KMS-11 (cell line): ENCODE data around the gene C1GALT1C1L.
A peak's percentile ranks its signal among the peaks of the same experiment; 100 is the strongest.
"Not testable (repeated sequence)": the region's sequence is repeated elsewhere in the genome, so short reads cannot be mapped to it uniquely, and the experiment has no call there.

Source experiments
- H2AFZ ChIP-seq: fragments of 200-600 bp; sonication (generic); 2 replicates; pipeline ENCODE4 v1.6.1; 2016; ENCODE audit warnings: antibody characterized with exemption, mixed run types, low read depth
- H3K27ac ChIP-seq: fragments of 200-600 bp; sonication (generic); 2 replicates; pipeline ENCODE4 v1.6.1; 2016; ENCODE audit warnings: mild to moderate bottlenecking, mixed run types
- H3K27me3 ChIP-seq: fragments of 200-600 bp; sonication (generic); 2 replicates; pipeline ENCODE4 v1.6.1; 2017; ENCODE audit warnings: mild to moderate bottlenecking, low read depth, mixed run types, moderate library complexity; ENCODE audit not compliant: insufficient read depth
- H3K36me3 ChIP-seq: fragments of 200-600 bp; sonication (generic); 2 replicates; pipeline ENCODE4 v1.6.1; 2017; ENCODE audit warnings: mild to moderate bottlenecking, mixed run types; ENCODE audit not compliant: insufficient read depth
- H3K4me1 ChIP-seq: fragments of 200-600 bp; sonication (generic); 2 replicates; pipeline ENCODE4 v1.6.1; 2016; ENCODE audit warnings: mild to moderate bottlenecking, low read depth, mixed run types; ENCODE audit not compliant: poor library complexity, severe bottlenecking
- H3K4me2 ChIP-seq: fragments of 200-600 bp; sonication (generic); 2 replicates; pipeline ENCODE4 v1.7.0; 2016; ENCODE audit warnings: mild to moderate bottlenecking, mixed run types
- H3K4me3 ChIP-seq: fragments of 200-600 bp; sonication (generic); IDR thresholded peaks from 2 replicates; pipeline ENCODE4 v1.6.1; 2017; ENCODE audit warnings: low read depth, low read length, mixed read lengths; ENCODE audit not compliant: insufficient read depth
- H3K79me2 ChIP-seq: fragments of 200-600 bp; sonication (generic); 2 replicates; pipeline ENCODE4 v1.6.1; 2016; ENCODE audit warnings: low read depth, mixed run types; ENCODE audit not compliant: insufficient read depth
- H3K9ac ChIP-seq: fragments of 200-600 bp; sonication (generic); 2 replicates; pipeline ENCODE4 v1.6.1; 2016; ENCODE audit warnings: mild to moderate bottlenecking, mixed run types
- H4K20me1 ChIP-seq: fragments of 200-600 bp; sonication (generic); 2 replicates; pipeline ENCODE4 v1.6.1; 2016; ENCODE audit warnings: mild to moderate bottlenecking, mixed run types; ENCODE audit not compliant: insufficient read depth
- CTCF ChIP-seq: fragments of 200-600 bp; sonication (generic); conservative IDR thresholded peaks from 2 replicates; pipeline ENCODE4 v1.6.1; 2017; ENCODE audit warnings: low read depth, mild to moderate bottlenecking, antibody characterized with exemption, low read length, moderate library complexity, mixed read lengths

The C1GALT1C1L gene

GRCh38 chr2:43643680-43644079 lies 32.5 kb downstream of the C1GALT1C1L start:
- Histone ChIP-seq H3K27me3 (no peaks in the 10 kb centered on the region), H3K4me1 (no peaks in the 10 kb centered on the region), H3K9ac (no peak overlapping the region), H4K20me1 (no peaks in the 10 kb centered on the region), H3K79me2 (no peaks in the 10 kb centered on the region), H3K36me3 (no peaks in the 10 kb centered on the region), H3K27ac (no peak overlapping the region), H2AFZ (no peak overlapping the region), H3K4me3 (no peak overlapping the region), H3K4me2 (no peak overlapping the region)
- TF ChIP-seq CTCF: no peak

- no peaks in the 10 kb centered on the region for H4K20me1 ChIP-seq
These were observed 33.9 kb downstream of the C1GALT1C1L start for GRCh38 chr2:43642363-43642762.

GRCh38 chr2:43637030-43637803 lies 39.0 kb downstream of the C1GALT1C1L start, which contains the start of gene PLEKHH2:
Gene PLEKHH2, plus strand, starts transcription at chr2:43637260. Its CDS starts 7,414 bp downstream, at chr2:43644674.
- peak within 1 kb of the TSS; percentile 53 for H3K4me2 ChIP-seq
- no peaks in the 10 kb centered on the region for H3K4me1 ChIP-seq
- H2AFZ ChIP-seq: peak within 1 kb of the TSS; percentile 100
- peak within 1 kb of the TSS; percentile 37; the same call in 1 of the 2 replicates for H3K9ac ChIP-seq
- H3K27me3 ChIP-seq: no peaks in the 10 kb centered on the region
- H3K4me3 ChIP-seq: peak within 1 kb of the TSS; percentile 91
- H3K27ac ChIP-seq: no peak within 1 kb of the TSS
- H3K79me2 ChIP-seq: no peaks in the 10 kb centered on the region
- no peaks in the 10 kb centered on the region for H4K20me1 ChIP-seq
- H3K36me3 ChIP-seq: no peaks in the 10 kb centered on the region
- no peak for TF ChIP-seq CTCF

More at GRCh38 chr2:43642363-43642762, 33.9 kb downstream of the C1GALT1C1L start:
- Histone ChIP-seq H3K4me3 (no peak overlapping the region), H3K27me3 (no peaks in the 10 kb centered on the region), H3K79me2 (no peaks in the 10 kb centered on the region), H3K4me1 (no peaks in the 10 kb centered on the region), H3K4me2 (no peak overlapping the region), H3K9ac (no peak overlapping the region), H2AFZ (no peak overlapping the region), H3K36me3 (no peaks in the 10 kb centered on the region), H3K27ac (no peak overlapping the region)
- no peak for TF ChIP-seq CTCF

- H2AFZ ChIP-seq: peak overlapping the region; percentile 100
- H3K4me2 ChIP-seq: peak overlapping the region; percentile 53
- H3K27me3 ChIP-seq: no peaks in the 10 kb centered on the region
These were observed 39.6 kb downstream of the C1GALT1C1L start for GRCh38 chr2:43636621-43637020.

GRCh38 chr2:43636153-43636552 lies 40.1 kb downstream of the C1GALT1C1L start:
- not testable (repeated sequence) for H3K27ac ChIP-seq, H3K27me3 ChIP-seq, H3K4me1 ChIP-seq, H2AFZ ChIP-seq, H4K20me1 ChIP-seq, H3K9ac ChIP-seq, H3K79me2 ChIP-seq, H3K4me2 ChIP-seq, H3K36me3 ChIP-seq, H3K4me3 ChIP-seq

More at GRCh38 chr2:43636621-43637020, 39.6 kb downstream of the C1GALT1C1L start:
- peak overlapping the region; percentile 91 for H3K4me3 ChIP-seq
- H3K9ac ChIP-seq: peak overlapping the region; percentile 37; the same call in 1 of the 2 replicates
- no peak for TF ChIP-seq CTCF
- H3K27ac ChIP-seq: no peak overlapping the region
- H4K20me1 ChIP-seq: no peaks in the 10 kb centered on the region
- no peaks in the 10 kb centered on the region for H3K79me2 ChIP-seq
- no peaks in the 10 kb centered on the region for H3K36me3 ChIP-seq
- no peaks in the 10 kb centered on the region for H3K4me1 ChIP-seq
